CD4-positive, alpha-beta T cell (primary cell): ENCODE results near the gene RAPGEF6. TPM values are rescaled to one million over a fixed set of nuclear protein-coding genes. Genes with fewer than 3 reads are reported as not detected.
A peak's percentile ranks its signal among the peaks of the same experiment; 100 is the strongest.

ENCODE experiments used
- ATAC-seq: fragments of 200-7000 bp; cut with Tn5 transposase; one replicate; pipeline ENCODE4 v1.10.0; 2022; ENCODE audit warnings: mild to moderate bottlenecking; ENCODE audit not compliant: poor library complexity
- CTCF ChIA-PET: fragments of 350-600 bp; sonication (Branson Sonifier 250); formaldehyde crosslinking; loops from one replicate; lab custom pipeline; 2021; ENCODE audit warnings: antibody characterized with exemption, inconsistent platforms; lab: Charles Lee
- POLR2A ChIA-PET: fragments of 350-600 bp; sonication (Branson Sonifier 250); formaldehyde crosslinking; loops from one replicate; lab custom pipeline; 2021; ENCODE audit warnings: antibody characterized with exemption, inconsistent platforms; lab: Charles Lee
- DNase-seq, 14 experiments: peaks; one replicate each; pipeline ENCODE4 v3.0.0-alpha.2; 2013 to 2020; ENCODE audit warnings: mixed read lengths in 2 of 14
- H3K27ac ChIP-seq, 2 donors: one replicate each; pipeline versions ENCODE4 v1.5.1 to v1.7.0; 2013; ENCODE audit warnings: low read length in 2 of 2, low read depth in 1 of 2, mild to moderate bottlenecking in 1 of 2
- H3K27me3 ChIP-seq, 2 experiments: 1 replicate in 1 of 2; 2 replicates in 1 of 2; pipeline versions ENCODE4 v1.6.1 to v1.7.0; 2013; ENCODE audit warnings: low read length in 2 of 2, control low read depth in 1 of 2, mild to moderate bottlenecking in 1 of 2, moderate library complexity in 1 of 2; ENCODE audit not compliant: insufficient read depth in 2 of 2, control insufficient read depth in 1 of 2
- H3K36me3 ChIP-seq: one replicate; pipeline ENCODE4 v1.6.1; 2013; ENCODE audit warnings: low read length, control low read depth; ENCODE audit not compliant: insufficient read depth
- H3K4me1 ChIP-seq: one replicate; pipeline ENCODE4 v1.6.1; 2013; ENCODE audit warnings: low read length, control low read depth; ENCODE audit not compliant: insufficient read depth
- H3K4me3 ChIP-seq: one replicate; pipeline ENCODE4 v1.5.1; 2013; ENCODE audit warnings: mild to moderate bottlenecking, low read length, moderate library complexity
- H3K9me3 ChIP-seq, 2 experiments: 1 replicate in 1 of 2; 2 replicates in 1 of 2; pipeline versions ENCODE4 v1.6.1 to v1.7.0; 2013; ENCODE audit warnings: low read length in 2 of 2, mild to moderate bottlenecking in 2 of 2, control low read depth in 1 of 2, moderate library complexity in 1 of 2; ENCODE audit not compliant: control insufficient read depth in 1 of 2, insufficient read depth in 1 of 2
- H3K27ac Mint-ChIP-seq: one replicate; pipeline ENCODE4 v1.8.0; 2020; ENCODE audit warnings: mixed read lengths
- H3K27me3 Mint-ChIP-seq: one replicate; pipeline ENCODE4 v1.8.0; 2021; ENCODE audit warnings: mixed read lengths
- H3K36me3 Mint-ChIP-seq: one replicate; pipeline ENCODE4 v1.8.0; 2021; ENCODE audit warnings: low read depth, mixed read lengths
- H3K4me1 Mint-ChIP-seq: one replicate; pipeline ENCODE4 v1.8.0; 2021; ENCODE audit warnings: low read depth, mixed read lengths
- H3K4me3 Mint-ChIP-seq: one replicate; pipeline ENCODE4 v1.8.0; 2020; ENCODE audit warnings: mild to moderate bottlenecking, mixed read lengths
- H3K9me3 Mint-ChIP-seq: one replicate; pipeline ENCODE4 v1.8.0; 2020; ENCODE audit warnings: mixed read lengths
- CTCF ChIP-seq: fragments of 200-600 bp; IDR thresholded peaks from one replicate; pipeline ENCODE4 v1.8.0; 2022; ENCODE audit warnings: antibody characterized with exemption, mild to moderate bottlenecking
- intact Hi-C, 2 experiments: fragments of 100-400 bp; cut with DNase I in 1 of 2; cut with micrococcal nuclease in 1 of 2; formaldehyde crosslinking; loops; one replicate each; pipeline versions ENCODE4 v1.15.1 to v1.9.0; 2023 to 2025; cut with DNase I, micrococcal nuclease
- total RNA-seq, 174 experiments: library from RNA in 2 of 174; stranded (reverse) in 2 of 174; gene quantifications; one replicate each; pipeline ENCODE4 v1.2.3 and lab custom pipeline; 2021 to 2026

The RAPGEF6 gene
- total RNA-seq, 2 experiments from 2014 or later, result 83.3 to 91.4 TPM

- Mint-ChIP-seq H3K36me3 (peaks cover 62% of the 10 kb centered on the region), H3K4me1 (peaks cover 87% of the 10 kb centered on the region), H3K27ac (peak overlapping the region; percentile 31), H3K27me3 (no peaks in the 10 kb centered on the region), H3K4me3 (peak overlapping the region; percentile 23), H3K9me3 (no peaks in the 10 kb centered on the region)
- H3K4me1 ChIP-seq, result peaks cover 23% of the 10 kb centered on the region
- no peak overlapping the region for H3K27ac ChIP-seq
- ChIA-PET POLR2A (interaction anchor here (0.7 to 1.5 kb wide), 7 partner anchors 8 to 130 kb away, joined by 3 to 7 read pairs (median 4); no protein-coding TSS in a partner anchor), CTCF (interaction anchor here (0.7 to 4.0 kb wide), 5 partner anchors 9 to 100 kb away, joined by 3 to 15 read pairs (median 4); no protein-coding TSS in a partner anchor)
- H3K27me3 ChIP-seq, result no peaks in the 10 kb centered on the region
- TF ChIP-seq CTCF, result no peak
- no peak for ATAC-seq
- peak in 2 of 14 experiments; percentile 20 to 28 for DNase-seq
- no peaks in the 10 kb centered on the region for H3K9me3 ChIP-seq
- H3K36me3 ChIP-seq, result peaks cover 21% of the 10 kb centered on the region
- H3K4me3 ChIP-seq, result no peak overlapping the region
- intact Hi-C loops, result no loop called here
Measured at GRCh38 chr5:131524431-131524830, 110.6 kb downstream of the RAPGEF6 start.

DNA sequence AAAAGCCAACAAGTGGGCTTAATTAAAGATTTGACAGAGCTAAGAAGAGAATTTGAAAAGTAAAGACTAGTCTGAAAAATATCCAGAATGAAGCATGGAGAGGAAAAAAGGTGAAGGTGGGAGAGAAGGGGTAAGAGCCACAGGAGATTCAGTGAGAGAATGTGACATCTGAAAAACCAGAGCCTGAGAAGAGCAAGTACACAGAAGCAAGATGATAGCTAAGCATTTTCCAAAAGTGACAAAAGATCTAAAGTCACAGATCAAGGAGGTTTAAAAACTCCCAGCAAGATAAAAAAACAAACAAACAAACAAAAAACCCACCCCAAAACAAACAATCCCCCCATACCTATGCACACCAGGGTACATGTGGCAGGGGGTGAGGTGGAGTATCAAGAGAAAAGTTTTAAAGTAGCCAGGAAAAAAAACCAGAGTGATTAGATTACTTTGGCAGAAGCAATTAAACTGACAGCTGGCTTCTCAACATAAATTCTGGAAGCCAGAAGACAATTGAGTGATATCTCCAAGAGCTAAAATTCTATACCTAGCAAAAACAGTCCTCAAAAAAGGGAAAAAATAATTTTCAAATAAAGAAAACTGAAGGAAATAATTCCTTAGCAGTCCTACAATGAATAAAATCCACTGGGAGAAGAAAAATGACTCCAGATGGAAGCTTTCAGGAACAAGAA, 111.4 kb downstream of the RAPGEF6 start:
- DNase-seq, result no peak
- Mint-ChIP-seq H3K4me3 (no peak overlapping the region), H3K27ac (peak overlapping the region; percentile 31), H3K4me1 (peaks cover 85% of the 10 kb centered on the region), H3K36me3 (peaks cover 67% of the 10 kb centered on the region), H3K9me3 (no peaks in the 10 kb centered on the region), H3K27me3 (no peaks in the 10 kb centered on the region)
- no peak for ATAC-seq
- CTCF ChIA-PET, result interaction anchor here (0.7 to 4.0 kb wide), 6 partner anchors 8 to 99 kb away, joined by 3 to 15 read pairs (median 4); no protein-coding TSS in a partner anchor
- no peaks in the 10 kb centered on the region for H3K27me3 ChIP-seq
- no peak overlapping the region for H3K27ac ChIP-seq
- POLR2A ChIA-PET, result interaction anchor here (0.7 to 1.5 kb wide), 7 partner anchors 8 to 129 kb away, joined by 3 to 7 read pairs (median 4); no protein-coding TSS in a partner anchor
- H3K36me3 ChIP-seq, result peaks cover 27% of the 10 kb centered on the region
- TF ChIP-seq CTCF, result no peak
- H3K9me3 ChIP-seq, result no peaks in the 10 kb centered on the region
- H3K4me3 ChIP-seq, result no peak overlapping the region
- peaks cover 15% of the 10 kb centered on the region for H3K4me1 ChIP-seq
- intact Hi-C loops, result no loop called here

GRCh38 chr5:131521252-131521651, 113.8 kb downstream of the RAPGEF6 start:
- Histone ChIP-seq H3K4me3 (no peak overlapping the region), H3K27ac (no peak overlapping the region), H3K9me3 (no peaks in the 10 kb centered on the region), H3K4me1 (peaks cover 10% of the 10 kb centered on the region), H3K36me3 (peaks cover 27% of the 10 kb centered on the region), H3K27me3 (no peaks in the 10 kb centered on the region)
- Mint-ChIP-seq H3K36me3 (peaks cover 72% of the 10 kb centered on the region), H3K27me3 (no peaks in the 10 kb centered on the region), H3K27ac (no peak overlapping the region), H3K9me3 (no peaks in the 10 kb centered on the region), H3K4me1 (peaks cover 84% of the 10 kb centered on the region), H3K4me3 (no peak overlapping the region)
- intact Hi-C loops, result no loop called here
- ChIA-PET CTCF (interaction anchor here (1.2 to 4.0 kb wide), 4 partner anchors 9 to 542 kb away, joined by 4 to 15 read pairs (median 8); no protein-coding TSS in a partner anchor), POLR2A (interaction anchor here (0.8 to 2.3 kb wide), 5 partner anchors 9 to 276 kb away, joined by 3 to 10 read pairs (median 3); partner anchors contain the start of gene FNIP1)
- TF ChIP-seq CTCF, result no peak
- DNase-seq (no peak), ATAC-seq (no peak)
